LNCaP clone FGC (cell line): Measurements from ENCODE around the gene DNAH5.

Experiments
- DNase-seq: peaks from one replicate; pipeline ENCODE4 v3.0.0-alpha.2; 2011; ENCODE audit warnings: low read depth
- H3K4me3 ChIP-seq: 2 replicates; pipeline ENCODE4 v1.5.1; 2011; ENCODE audit warnings: mild to moderate bottlenecking, low read depth, low read length, control low read depth
- CTCF ChIP-seq: IDR thresholded peaks from 2 replicates; pipeline ENCODE4 v1.5.1; 2012; ENCODE audit warnings: mild to moderate bottlenecking; ENCODE audit not compliant: control insufficient read depth, insufficient read depth; ENCODE audit errors: extremely low read depth

The DNAH5 gene

DNA sequence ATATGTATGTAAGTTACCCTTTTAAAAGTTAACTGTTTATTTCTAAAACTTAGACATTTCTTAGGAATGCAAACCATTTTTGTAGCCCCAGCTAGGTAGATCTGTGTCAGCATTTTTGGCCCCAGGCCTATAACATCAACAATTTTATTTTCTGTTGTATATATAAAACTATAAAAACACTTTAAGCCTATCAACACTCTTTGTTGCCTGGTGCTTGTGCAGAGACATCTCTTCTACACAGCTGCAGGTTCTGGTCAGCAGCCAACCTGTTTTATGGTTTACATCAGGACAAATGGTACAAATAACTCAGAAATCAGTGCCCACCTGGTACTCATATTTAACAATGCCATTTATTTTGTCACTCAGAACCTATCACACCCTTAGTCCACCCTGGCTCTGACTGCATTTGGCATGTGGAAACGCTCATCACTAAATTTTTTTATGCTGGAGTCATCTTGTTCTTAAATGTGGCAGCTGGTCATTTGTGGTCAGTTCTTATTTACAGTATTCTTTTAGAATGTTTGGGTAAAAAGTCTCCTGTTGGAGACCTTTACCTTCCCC is 173.4 kb downstream of the DNAH5 start:
- no peak for TF ChIP-seq CTCF
- peak; percentile 23 for DNase-seq
- no peak overlapping the region for H3K4me3 ChIP-seq

DNA sequence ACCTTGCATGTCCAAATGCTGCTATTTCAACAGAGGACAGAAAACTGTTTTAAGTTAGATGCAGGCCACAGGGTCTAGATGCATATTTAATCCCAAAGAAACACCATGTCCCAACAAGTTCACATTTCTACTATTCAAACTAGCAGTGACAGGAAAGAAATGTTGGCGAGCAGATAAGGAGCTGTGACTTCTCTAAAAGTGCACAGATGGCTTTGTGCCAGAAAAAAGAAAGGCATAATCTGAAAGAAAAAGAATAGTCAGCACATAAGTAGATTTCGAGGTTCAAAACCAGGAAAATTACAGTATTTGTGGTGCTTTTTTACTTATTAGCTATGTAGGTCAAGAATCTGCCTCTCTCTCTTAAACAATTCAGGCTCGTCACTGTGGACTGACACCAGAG is 178.3 kb downstream of the DNAH5 start:
- no peak for DNase-seq
- H3K4me3 ChIP-seq: no peak overlapping the region
- TF ChIP-seq CTCF: no peak

GRCh38 chr5:13763719-13764118 is 180.8 kb downstream of the DNAH5 start:
- no peak for TF ChIP-seq CTCF
- no peak for DNase-seq

DNA sequence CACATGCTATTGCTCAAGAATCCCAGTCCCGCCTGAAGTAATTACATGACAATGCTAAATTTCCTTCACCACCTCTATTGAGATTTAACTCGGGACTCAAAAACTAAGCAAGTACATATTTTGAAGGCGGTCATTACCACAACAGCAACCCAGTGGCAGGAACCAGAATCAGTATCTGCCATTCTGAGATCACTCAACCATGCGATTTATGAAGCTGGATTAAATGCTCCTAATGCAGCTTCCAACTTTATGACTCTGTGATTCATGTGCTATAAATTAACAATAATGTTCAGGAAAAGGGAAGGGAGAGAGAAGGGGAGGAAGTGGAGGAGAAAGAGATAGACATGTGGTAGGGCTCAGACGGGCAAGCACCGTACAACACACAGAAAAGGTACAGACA is 194.7 kb downstream of the DNAH5 start:
- DNase-seq: no peak
- no peak overlapping the region for H3K4me3 ChIP-seq
- TF ChIP-seq CTCF: no peak

More at GRCh38 chr5:13763719-13764118, 180.8 kb downstream of the DNAH5 start:
- no peak overlapping the region for H3K4me3 ChIP-seq

- no peak for TF ChIP-seq CTCF
- no peak overlapping the region for H3K4me3 ChIP-seq
- DNase-seq: no peak
Observed at GRCh38 chr5:13746026-13746425, 198.5 kb downstream of the DNAH5 start.

DNA sequence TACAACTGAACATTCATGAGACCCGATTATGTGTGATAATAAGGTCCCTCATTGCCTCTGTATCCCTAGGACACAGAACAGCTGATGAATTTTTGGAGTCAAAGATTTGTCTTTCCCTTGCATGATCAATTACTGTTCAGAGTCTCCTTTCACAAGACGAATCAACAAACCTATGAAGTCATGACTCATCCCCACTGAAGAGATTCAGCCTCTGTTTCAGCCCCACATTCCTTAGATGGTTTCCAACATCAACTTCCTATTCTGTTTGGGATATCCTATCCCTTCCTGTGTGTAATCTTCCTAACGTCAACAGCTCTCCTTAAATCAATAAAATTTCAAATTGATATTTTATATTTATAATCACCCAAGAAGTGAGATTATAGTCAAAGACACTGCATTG is 199.0 kb downstream of the DNAH5 start:
- no peak overlapping the region for H3K4me3 ChIP-seq
- TF ChIP-seq CTCF: no peak
- no peak for DNase-seq

DNA sequence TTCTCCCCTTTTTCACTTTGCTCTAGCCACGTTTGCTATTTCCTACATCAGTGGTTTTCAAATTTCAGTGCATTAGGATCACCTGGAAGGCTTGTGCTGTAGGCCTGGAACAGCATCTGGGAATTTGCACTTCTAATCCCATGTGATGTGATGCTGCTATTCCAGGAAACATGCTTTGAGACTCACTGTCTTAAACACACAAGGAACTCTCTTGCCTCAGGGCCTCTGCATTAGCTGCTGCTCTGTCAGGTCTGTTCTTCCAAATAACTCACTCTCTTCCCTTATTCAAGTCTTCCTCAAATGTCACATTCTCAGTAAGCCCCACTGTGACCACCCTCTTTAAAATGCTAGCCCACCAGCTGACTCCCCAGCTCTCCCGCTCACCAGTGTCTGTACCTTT is 204.0 kb downstream of the DNAH5 start:
- DNase-seq: no peak
- TF ChIP-seq CTCF: no peak
- no peak overlapping the region for H3K4me3 ChIP-seq
